Adrenal gland (tissue), 5 donors: ENCODE measurements around the gene USP9Y.

ENCODE experiments used
- CTCF ChIP-seq, 6 experiments: fragments of 450-650 bp in 4 of 6; fragments of 200-600 bp in 2 of 6; sonication (generic) in 1 of 6; IDR thresholded peaks; 1 replicate in 5 of 6; 2 replicates in 1 of 6; pipeline versions ENCODE4 v1.5.1 to v1.8.0; 2016 to 2021; ENCODE audit warnings: antibody characterized with exemption in 6 of 6, mild to moderate bottlenecking in 2 of 6, moderate library complexity in 1 of 6
- POLR2A ChIP-seq, 2 donors: fragments of 450-650 bp; IDR thresholded peaks; one replicate each; pipeline ENCODE4 v1.6.1; 2017; ENCODE audit warnings: antibody characterized with exemption in 2 of 2, mild to moderate bottlenecking in 2 of 2, moderate library complexity in 1 of 2
- donor health status: DM: no; HTN: no; CAD: no.

DNA sequence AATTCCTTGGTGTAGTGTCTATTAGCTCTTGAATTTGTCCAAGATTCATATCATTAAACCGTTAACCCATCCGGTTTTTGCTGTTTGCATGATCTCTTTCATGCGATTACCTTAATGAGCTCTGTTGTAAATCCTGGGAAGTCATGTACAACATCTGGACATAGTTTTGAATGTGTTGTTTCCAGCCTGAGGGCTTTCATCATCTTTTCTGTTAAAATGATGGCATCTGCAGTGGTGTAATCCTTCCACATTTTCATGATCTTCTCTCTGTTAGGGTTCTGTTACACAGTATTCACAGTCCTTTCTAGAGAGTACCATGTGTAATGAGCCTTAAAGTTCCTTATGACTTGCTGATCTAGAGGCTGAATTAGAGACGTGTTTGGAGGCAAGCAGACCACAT, 64.9 kb downstream of the USP9Y start:
- no peak for TF ChIP-seq CTCF (IDR thresholded peaks at IDR 0.05)
- no peak for TF ChIP-seq POLR2A (IDR thresholded peaks at IDR 0.05)
